HG02870 (cell line): ENCODE data around the gene BPIFB6.
"Not testable (repeated sequence)": the region's sequence is repeated elsewhere in the genome, so short reads cannot be mapped to it uniquely, and the experiment has no call there.

Source experiments
- ATAC-seq: cut with Tn5 transposase; IDR thresholded peaks from one replicate; pipeline ENCODE4 v1.9.1; 2021; ENCODE audit warnings: mild to moderate bottlenecking, moderate library complexity; ENCODE audit not compliant: unreplicated experiment

The BPIFB6 gene

DNA sequence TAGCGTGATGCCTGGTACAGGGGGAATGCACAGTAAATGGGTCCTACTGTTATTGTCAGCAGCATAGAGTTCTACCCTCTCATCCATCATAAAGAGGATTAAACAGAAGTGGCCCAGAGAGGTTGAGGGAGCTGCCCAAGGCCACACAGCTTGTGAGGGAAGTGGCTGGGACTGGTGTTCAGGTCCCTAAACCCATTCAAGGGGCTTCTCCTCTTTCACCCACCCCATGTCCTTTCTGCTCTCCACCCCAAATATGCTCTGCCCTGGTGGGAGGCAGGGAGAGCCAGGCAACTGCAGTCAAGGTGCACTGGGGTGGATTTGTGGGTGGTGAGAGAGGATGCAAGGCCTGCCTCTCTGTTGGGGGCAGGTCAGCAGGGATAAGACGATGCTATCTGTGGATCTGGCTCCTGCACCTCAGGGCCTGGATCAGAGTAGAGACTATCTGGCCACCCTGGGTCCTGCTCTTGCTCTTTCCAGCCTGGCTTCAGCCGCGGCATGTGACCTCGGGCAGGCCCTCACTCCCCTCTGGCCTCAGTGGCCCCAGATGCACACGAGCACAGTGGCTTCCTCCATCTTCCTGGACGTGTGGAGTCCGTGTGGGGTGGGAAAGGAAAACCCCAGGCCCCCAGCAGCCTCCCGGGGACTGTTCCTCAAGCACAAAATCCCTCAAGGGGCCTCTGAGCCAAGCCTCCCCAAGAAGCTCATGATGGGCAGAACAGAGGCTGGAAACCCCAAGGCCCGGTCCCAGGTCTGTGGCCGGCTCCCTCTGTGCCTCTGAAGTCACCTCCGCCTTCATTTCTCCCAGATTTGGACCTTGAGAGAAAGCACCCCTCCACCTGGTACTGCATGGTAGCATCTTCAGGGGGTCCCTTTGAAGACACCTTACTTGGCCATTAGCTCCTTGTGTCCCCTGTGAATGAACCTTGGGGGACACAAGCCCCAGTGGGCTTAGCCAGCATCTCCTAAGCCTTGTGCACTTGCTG lies 3.4 kb upstream of the BPIFB6 start:
- ATAC-seq, result no peak

DNA sequence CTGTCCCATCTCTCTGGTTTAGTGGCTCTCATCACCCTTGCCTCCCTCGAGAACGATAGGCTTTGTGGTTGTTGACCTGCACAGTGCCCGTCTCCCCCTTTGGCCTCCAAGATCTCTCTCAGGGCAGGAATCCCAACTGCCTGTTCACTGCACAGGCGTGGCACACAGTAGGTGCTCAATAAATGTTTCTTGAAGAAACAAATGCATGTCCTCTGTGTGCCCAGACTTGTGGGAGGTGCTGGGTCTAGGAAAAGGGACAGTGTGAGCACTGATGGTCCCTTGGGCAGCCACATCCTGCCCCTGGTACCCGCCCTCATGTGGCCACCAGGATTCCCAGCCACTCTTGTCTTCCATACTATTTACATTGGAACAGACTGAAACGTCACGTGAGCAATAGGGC lies 2.6 kb upstream of the BPIFB6 start:
- ATAC-seq, result no peak

DNA sequence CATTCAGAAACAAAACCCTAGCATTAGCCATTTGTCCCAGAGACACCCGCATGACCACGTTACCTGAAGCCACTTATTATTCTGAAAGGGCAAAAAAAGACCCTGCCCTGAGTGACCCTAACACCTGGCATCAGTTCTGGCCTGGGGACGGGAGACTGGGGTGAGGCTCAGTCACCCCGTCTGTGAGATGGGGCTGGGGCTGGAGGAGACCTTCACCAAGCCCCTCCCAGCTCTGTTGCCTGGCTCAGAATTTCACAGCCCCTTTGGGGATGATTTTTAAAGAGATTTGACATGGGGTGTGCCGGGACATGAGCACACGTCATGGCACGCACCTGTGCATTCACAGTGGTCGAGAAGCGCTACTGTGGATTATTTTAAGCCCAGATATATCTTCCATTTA lies 1.4 kb upstream of the BPIFB6 start:
- no peak for ATAC-seq

DNA sequence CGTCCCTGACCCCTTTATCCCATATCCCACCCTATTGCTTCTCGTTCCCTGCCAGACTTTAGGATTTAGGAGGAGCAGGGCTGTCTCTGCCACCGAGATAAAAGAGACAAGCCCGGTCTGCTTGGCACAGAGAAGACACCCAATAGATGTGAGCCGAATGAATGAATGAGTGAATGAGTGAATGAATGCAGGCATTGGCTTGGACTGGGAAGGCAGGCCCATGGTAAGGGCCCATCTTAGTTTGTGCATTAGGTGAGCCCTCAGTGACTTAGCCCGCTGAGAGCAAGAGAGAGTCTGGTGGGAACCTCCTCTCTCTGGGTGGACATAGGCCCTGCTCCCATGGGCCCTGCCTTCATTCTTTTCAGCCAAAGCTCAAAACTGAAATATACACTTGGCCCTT lies 879 bp upstream of the BPIFB6 start:
- ATAC-seq, result no peak

DNA sequence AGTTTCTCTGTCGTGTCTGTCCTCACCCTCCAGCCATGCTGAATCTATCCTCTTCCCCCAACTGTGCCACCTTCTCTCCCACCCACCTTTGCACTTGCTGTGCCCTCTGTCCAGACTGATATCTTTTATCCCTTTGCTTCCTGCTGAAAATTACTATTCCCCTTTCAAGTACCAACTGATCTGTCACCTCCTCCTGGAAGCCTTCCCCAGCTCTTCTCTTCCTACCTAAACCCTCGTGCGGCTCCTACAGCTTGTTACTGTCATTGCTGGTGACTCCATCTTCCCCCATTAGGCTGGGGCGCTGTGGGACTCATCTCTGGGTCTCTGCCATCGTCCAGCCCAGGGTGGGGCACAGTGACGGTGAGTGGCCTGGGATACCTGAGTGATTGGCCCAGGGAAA lies 1.1 kb downstream of the BPIFB6 start:
- ATAC-seq, result no peak

DNA sequence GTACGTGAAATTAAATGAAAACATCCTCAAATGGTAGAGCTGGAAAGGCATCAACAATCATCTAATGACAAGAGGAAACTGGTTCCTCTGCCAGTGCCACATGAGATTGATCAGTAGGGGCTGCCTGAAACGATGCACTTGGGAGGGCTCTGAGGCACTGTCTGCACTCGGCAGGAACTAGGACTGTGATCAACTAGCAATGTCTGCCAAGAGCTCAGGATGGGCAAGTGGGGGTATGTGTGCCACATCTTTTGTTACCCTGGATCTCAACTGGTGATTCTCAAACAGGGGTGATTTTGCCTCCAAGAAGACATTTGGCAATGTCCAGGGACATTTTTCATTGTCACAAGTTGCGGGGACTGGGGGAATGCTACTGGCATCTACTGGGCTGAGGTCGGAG lies 1.9 kb downstream of the BPIFB6 start:
- ATAC-seq, result no peak

- no peak for ATAC-seq
Observed at GRCh38 chr20:33034115-33034514, 2.7 kb downstream of the BPIFB6 start.

DNA sequence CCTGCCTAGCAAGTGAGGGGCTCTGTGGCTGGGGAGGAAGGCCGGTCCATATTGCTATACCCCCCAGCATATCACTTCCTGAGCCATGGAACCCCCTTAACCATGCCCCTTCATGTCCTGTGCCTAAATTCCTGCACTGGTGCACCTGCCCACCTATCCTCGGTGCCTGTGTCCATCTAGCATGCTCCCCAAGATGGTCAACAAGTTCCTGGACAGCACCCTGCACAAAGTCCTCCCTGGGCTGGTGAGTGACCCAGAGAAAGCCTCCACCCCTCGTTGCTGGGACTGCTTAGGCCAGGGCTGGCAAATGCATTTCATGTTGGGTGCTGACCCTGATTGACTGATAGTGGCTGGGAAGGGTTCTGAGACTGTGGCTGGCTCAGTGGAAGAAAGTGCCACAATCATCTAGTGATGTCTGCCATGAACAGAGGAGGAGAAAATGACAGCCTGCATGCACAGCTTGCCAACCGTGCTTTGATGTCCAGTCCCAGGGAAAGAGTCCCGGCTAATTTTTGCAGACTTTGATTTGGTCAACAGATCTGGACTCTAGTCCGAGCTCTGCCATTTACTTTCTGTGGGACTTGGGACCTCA lies 3.5 kb downstream of the BPIFB6 start:
- ATAC-seq, result no peak

DNA sequence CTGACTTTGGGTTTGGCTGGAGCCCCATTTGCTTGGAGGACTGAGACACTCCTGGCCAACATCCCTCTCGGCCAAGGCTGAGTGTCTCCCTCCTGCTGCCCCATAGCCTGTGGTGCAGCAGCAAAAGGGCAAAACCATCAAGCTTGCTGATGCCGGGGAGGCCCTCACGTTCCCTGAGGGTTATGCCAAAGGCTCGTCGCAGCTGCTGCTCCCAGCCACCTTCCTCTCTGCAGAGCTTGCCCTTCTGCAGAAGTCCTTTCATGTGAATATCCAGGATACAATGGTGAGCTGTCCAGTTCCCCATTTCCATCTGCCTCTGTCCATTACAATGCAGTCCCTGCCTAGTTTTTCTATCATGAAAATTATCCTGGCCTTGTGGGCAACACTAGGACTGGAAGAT lies 6.0 kb downstream of the BPIFB6 start:
- ATAC-seq, result no peak

DNA sequence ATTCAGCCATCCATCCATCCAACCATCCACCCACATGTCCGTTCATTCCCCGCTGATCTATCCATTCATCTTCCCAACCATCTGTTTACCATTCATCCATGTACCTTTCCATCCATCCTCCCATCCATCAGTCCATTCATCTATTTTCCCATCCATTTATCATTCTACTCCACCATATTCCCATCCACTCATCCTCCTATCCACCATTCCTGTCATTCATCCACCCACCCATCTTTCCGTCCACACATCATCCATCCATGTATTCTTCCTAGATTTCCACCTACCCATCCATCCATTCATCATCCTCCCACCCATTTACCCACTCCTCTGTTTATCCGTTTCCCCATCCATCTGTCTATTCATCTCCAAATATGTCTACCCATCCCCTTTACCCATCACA lies 6.8 kb downstream of the BPIFB6 start:
- no peak for ATAC-seq

- no peak for ATAC-seq
Observed at GRCh38 chr20:33042430-33042829, 11.0 kb downstream of the BPIFB6 start.

GRCh38 chr20:33042983-33043730 lies 11.7 kb downstream of the BPIFB6 start:
- no peak for ATAC-seq

- ATAC-seq, result no peak
Observed at GRCh38 chr20:33043731-33044181, 12.3 kb downstream of the BPIFB6 start.

DNA sequence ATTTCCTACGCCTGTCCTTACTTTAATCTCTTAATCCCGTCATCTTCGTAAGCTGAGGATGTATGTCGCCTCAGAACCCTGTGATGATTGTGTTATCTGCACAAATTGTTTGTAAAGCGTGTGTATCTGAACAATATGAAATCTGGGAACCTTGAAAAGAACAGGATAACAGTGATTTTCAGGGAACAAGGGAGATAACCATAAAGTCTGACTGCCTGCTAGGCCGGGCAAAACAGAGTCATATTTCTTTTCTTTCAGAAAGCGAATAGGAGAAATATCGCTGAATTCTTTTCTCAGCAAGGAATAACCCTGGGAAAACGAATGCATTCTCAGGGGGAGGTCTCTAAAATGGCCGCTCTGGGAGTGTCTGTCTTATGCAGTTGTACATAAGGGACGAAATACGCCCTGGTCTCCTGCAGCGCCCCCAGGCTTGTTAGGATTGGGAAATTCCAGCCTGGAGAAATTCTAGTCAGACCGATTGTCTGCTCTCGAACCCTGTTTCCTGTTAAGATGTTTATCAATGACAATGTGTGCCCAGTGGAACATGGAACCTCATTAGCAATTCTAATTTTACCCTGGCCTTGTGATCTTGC lies 13.8 kb downstream of the BPIFB6 start:
- not testable (repeated sequence) for ATAC-seq

DNA sequence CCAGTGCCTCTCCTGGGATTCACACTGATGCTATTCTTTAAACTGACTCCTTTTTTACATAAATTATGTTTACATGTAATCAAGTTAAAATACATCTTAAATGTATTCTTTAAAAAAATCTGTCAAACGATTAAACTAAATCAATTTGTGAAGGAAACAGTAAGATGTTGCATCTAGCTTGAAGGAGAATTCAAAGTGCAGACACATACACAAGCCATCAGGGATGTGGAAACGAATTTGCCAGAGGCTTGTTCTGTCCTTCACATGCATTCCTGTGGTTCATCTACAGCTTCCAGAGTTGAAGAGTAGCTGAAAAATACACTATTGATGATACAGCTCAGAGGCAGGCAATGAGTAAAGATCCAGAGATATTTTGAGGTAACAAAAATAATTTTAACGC lies 15.0 kb downstream of the BPIFB6 start:
- ATAC-seq, result no peak

DNA sequence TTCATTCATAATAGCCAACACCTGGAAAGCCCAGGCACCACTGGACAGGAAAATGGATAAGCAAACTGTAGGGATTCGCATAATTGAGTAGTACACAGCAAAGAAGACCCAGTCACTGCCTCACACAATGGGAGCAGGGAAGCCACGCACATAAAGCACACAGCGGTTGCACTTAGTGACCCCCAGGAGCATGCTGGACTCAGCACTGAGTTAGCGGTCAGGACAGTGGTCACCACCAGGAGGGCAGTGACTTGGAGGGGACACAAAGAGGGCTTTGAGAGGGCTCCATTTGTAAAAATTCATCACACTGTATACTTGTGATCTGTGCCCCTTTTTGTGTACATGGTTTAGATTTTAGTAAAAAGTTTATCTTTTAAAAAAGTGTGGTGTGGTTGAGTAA lies 19.9 kb downstream of the BPIFB6 start:
- no peak for ATAC-seq

GRCh38 chr20:33053291-33054106 lies 22.1 kb downstream of the BPIFB6 start, which contains the start of gene BPIFB3:
Gene BPIFB3 (plus strand): TSS chr20:33053903. CDS start chr20:33055436, 1,533 bp downstream.
- no peak for ATAC-seq

- ATAC-seq, result no peak
Observed at GRCh38 chr20:33054381-33054780, 22.9 kb downstream of the BPIFB6 start.

DNA sequence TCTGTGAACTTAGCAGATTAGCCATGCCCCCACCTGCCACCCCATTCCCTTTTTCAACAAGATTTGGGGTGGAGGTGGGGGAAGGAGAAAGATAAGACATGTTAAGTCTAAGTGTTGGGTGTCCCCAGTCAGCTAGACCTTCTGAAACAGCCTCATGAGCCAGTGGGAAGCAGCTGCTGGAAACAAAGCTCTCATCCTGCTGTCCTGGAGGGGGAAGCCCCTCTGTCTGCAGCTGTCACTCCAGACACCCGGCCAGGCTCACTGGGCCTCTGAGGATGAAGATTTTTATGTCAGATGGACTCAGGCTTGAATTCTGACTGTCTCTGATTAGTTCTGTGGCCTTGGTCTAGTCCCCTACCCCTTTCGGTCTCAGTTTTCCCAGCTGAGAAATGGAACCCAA lies 23.3 kb downstream of the BPIFB6 start:
- no peak for ATAC-seq

GRCh38 chr20:33059136-33059535 lies 27.7 kb downstream of the BPIFB6 start:
- no peak for ATAC-seq
